DOHH2 (cell line): ENCODE data around the gene FTCDNL1.

Experiments used
- H3F3A ChIP-seq: fragments of 200-600 bp; sonication (generic), shearing (Covaris generic); 2 replicates; pipeline ENCODE4 v1.6.0; 2016; ENCODE audit warnings: antibody characterized with exemption, mild to moderate bottlenecking; ENCODE audit not compliant: control insufficient read depth, insufficient read depth
- H3K27ac ChIP-seq: fragments of 200-600 bp; sonication (generic); 2 replicates; pipeline ENCODE4 v1.5.1; 2014; ENCODE audit warnings: low read depth, mild to moderate bottlenecking, low read length, moderate library complexity
- H3K27me3 ChIP-seq: fragments of 200-600 bp; sonication (generic); 2 replicates; pipeline ENCODE4 v1.6.1; 2014; ENCODE audit warnings: mild to moderate bottlenecking, low read length, mixed read lengths; ENCODE audit not compliant: control insufficient read depth
- H3K36me3 ChIP-seq: fragments of 200-600 bp; sonication (generic); 2 replicates; pipeline ENCODE4 v1.6.1; 2014; ENCODE audit warnings: mild to moderate bottlenecking, low read length, moderate library complexity, mixed read lengths; ENCODE audit not compliant: control insufficient read depth
- H3K4me1 ChIP-seq: fragments of 200-600 bp; sonication (generic); 2 replicates; pipeline ENCODE4 v1.6.1; 2014; ENCODE audit warnings: mild to moderate bottlenecking, low read length, mixed read lengths; ENCODE audit not compliant: control insufficient read depth
- H3K4me2 ChIP-seq: fragments of 200-600 bp; sonication (generic); 2 replicates; pipeline ENCODE4 v1.6.0; 2014; ENCODE audit warnings: mild to moderate bottlenecking, low read length, moderate library complexity
- H3K4me3 ChIP-seq: fragments of 200-600 bp; sonication (generic); 2 replicates; pipeline ENCODE4 v1.5.1; 2014; ENCODE audit warnings: mild to moderate bottlenecking, low read length, mixed read lengths
- H3K79me2 ChIP-seq: fragments of 200-600 bp; sonication (generic); 2 replicates; pipeline ENCODE4 v1.6.1; 2014; ENCODE audit warnings: mild to moderate bottlenecking, low read length, mixed read lengths; ENCODE audit not compliant: control insufficient read depth
- H3K9me2 ChIP-seq: fragments of 200-600 bp; sonication (generic); replicated peaks from 2 replicates; pipeline ENCODE4 v1.6.1; 2014; ENCODE audit warnings: mild to moderate bottlenecking, low read length, mixed read lengths; ENCODE audit not compliant: control insufficient read depth
- H3K9me3 ChIP-seq: fragments of 200-600 bp; sonication (generic); 2 replicates; pipeline ENCODE4 v1.6.1; 2014; ENCODE audit warnings: antibody characterized with exemption, low read length, mixed read lengths; ENCODE audit not compliant: control insufficient read depth, insufficient read depth
- H4K20me1 ChIP-seq: fragments of 200-600 bp; sonication (generic); 2 replicates; pipeline ENCODE4 v1.6.0; 2014; ENCODE audit warnings: low read depth, mild to moderate bottlenecking, antibody characterized with exemption, low read length, moderate library complexity; ENCODE audit not compliant: control insufficient read depth, insufficient read depth
- EZH2phosphoT487 ChIP-seq: fragments of 200-600 bp; sonication (generic); IDR thresholded peaks from 2 replicates; pipeline ENCODE4 v1.6.1; 2017; ENCODE audit warnings: borderline replicate concordance, mild to moderate bottlenecking, antibody characterized with exemption, low read length, moderate library complexity, mixed read lengths
- TF ChIP-seq, protein P1 (sequence below): fragments of 200-600 bp; sonication (generic); IDR thresholded peaks from one replicate; pipeline ENCODE4 v1.5.1; 2014; ENCODE audit warnings: antibody characterized with exemption, mild to moderate bottlenecking, low read depth, low read length; ENCODE audit not compliant: poor library complexity, severe bottlenecking

The FTCDNL1 gene

DNA sequence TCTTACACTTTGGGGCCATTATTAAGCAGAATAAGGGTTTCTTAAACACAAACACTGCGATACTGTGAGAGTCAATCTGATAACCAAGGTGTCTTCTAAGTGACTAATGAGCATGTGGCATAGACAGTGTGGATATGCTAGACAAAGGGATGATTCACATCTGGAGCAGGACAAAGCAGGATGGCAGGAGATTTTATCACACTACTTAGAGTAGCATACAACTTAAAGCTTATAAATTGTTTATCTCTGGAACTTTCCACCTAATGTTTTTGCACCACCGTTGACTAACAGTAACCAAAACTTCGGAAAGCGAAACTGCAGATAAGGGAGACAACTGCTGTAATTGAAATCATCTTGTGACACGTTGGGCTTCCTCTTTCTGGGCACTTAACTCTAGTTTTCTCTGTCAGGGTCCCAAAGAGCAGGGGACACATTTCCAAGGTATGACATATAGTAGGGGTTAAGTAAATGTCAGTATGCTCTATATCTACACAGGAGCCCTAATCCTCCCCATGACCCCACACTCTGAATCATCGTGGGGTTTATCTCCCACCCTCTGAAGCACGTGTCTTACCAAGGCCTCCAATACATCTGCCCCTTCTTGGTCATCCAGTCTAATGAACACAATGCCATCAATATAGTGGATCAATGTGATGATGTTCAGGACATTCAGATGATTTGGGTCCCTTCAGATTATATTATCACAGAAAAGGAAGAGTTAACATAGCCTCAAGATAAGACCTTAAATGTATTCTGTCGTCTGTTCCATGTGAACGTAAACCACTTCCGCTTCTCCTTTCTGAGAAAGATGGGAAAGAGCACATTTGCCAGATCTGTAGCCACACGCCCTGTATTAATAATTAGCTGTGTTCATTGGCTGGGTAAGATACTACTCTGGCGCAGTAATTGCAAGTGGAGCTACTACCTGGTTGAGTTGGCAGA lies 78.7 kb downstream of the FTCDNL1 start:
- no peak overlapping the region for H3K4me3 ChIP-seq
- H3K27me3 ChIP-seq = 0 out of 2 replicates have a peak, but pooled peaks cover 3% of the 10 kb centered on the region
- no peaks in the 10 kb centered on the region for H3K36me3 ChIP-seq
- H3K27ac ChIP-seq = no peak overlapping the region
- no peaks in the 10 kb centered on the region for H3K4me1 ChIP-seq
- H3K9me2 ChIP-seq = peaks cover 3% of the 10 kb centered on the region; the same call in 1 of the 2 replicates
- H3K4me2 ChIP-seq = no peak overlapping the region
- no peaks in the 10 kb centered on the region for H4K20me1 ChIP-seq
- H3K79me2 ChIP-seq = no peaks in the 10 kb centered on the region
- TF ChIP-seq, protein P1, sequence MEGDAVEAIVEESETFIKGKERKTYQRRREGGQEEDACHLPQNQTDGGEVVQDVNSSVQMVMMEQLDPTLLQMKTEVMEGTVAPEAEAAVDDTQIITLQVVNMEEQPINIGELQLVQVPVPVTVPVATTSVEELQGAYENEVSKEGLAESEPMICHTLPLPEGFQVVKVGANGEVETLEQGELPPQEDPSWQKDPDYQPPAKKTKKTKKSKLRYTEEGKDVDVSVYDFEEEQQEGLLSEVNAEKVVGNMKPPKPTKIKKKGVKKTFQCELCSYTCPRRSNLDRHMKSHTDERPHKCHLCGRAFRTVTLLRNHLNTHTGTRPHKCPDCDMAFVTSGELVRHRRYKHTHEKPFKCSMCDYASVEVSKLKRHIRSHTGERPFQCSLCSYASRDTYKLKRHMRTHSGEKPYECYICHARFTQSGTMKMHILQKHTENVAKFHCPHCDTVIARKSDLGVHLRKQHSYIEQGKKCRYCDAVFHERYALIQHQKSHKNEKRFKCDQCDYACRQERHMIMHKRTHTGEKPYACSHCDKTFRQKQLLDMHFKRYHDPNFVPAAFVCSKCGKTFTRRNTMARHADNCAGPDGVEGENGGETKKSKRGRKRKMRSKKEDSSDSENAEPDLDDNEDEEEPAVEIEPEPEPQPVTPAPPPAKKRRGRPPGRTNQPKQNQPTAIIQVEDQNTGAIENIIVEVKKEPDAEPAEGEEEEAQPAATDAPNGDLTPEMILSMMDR = no peak
- TF ChIP-seq EZH2phosphoT487 = no peak
- no peaks in the 10 kb centered on the region for H3K9me3 ChIP-seq
- H3F3A ChIP-seq = no peaks in the 10 kb centered on the region

DNA sequence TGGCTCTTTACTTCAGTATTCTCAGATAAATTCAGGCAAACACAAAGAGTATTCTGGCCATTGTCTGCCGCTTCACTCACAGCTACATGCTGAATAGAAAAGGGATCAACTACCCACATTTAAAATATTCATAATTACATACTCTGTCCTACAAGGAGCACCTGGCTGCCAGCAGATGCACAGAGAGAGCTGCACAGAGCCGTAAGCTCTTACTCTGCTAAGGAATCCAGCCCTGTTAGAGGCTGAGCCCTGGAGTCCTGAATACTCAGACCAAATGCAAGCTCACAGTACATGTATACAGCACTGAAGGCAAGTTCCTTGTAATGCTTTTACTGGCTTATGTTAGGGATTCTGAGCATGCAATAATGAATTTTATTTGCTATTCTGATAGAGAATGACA lies 80.3 kb downstream of the FTCDNL1 start:
- Histone ChIP-seq H3K27ac (no peak overlapping the region), H3K4me1 (no peaks in the 10 kb centered on the region), H3K4me3 (no peak overlapping the region), H3K9me3 (no peaks in the 10 kb centered on the region), H3K36me3 (no peaks in the 10 kb centered on the region), H3F3A (no peaks in the 10 kb centered on the region), H3K9me2 (peaks cover 3% of the 10 kb centered on the region; the same call in 1 of the 2 replicates), H3K4me2 (no peak overlapping the region), H3K27me3 (0 out of 2 replicates have a peak, but pooled peaks cover 3% of the 10 kb centered on the region), H4K20me1 (no peaks in the 10 kb centered on the region), H3K79me2 (no peaks in the 10 kb centered on the region)
- TF ChIP-seq EZH2phosphoT487 = no peak
- TF ChIP-seq, protein P1 = no peak

DNA sequence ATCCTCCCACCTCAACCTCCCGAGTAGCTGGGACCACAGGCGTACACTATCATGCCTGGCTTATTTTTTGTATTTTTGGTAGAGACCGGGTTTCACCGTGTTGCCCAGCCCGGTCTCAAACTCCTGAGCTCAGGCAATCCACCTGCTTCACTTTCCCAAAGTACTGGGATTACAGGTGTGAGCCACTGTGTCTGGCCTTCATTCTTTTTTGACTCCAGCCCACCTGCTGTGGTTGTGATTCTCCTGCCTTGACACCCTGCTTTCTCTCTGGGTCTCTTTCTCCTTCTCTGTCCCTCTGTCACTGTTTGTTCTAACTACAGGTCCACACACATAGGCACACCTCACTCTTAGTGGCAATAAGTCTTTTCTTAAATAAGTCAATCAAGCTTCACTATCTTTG lies 85.3 kb downstream of the FTCDNL1 start:
- no peak overlapping the region for H3K4me3 ChIP-seq
- H3K27ac ChIP-seq = no peak overlapping the region
- no peak overlapping the region for H3K4me2 ChIP-seq
- H3K9me2 ChIP-seq = no peaks in the 10 kb centered on the region
- no peaks in the 10 kb centered on the region for H3K79me2 ChIP-seq
- no peaks in the 10 kb centered on the region for H3K9me3 ChIP-seq
- no peaks in the 10 kb centered on the region for H4K20me1 ChIP-seq
- H3K27me3 ChIP-seq = 0 out of 2 replicates have a peak, but pooled peaks cover 3% of the 10 kb centered on the region
- H3K4me1 ChIP-seq = no peaks in the 10 kb centered on the region
- H3F3A ChIP-seq = no peaks in the 10 kb centered on the region
- H3K36me3 ChIP-seq = no peaks in the 10 kb centered on the region
- TF ChIP-seq EZH2phosphoT487 = no peak
- TF ChIP-seq, protein P1 = no peak
